ENCODE measurements around the gene C6orf47.

DNA sequence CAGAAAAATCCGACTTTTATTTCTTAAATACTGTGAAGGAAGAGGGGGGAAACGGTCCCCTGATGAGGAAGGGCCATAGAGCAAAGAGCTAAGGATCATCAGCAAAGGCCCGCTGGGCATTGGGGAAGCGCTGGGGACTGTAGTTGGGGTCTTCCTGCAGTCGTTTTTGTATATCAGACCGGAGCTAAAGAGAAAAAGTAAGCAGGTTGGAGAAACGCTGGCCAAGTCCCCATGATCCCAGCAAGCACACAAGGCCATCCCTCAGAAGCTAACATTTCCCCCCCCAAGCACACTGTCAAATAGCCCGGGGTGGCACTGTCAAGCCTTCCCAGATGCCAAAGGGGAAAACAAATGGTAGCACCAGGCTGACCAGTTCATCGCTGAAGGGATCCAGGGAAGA is 21.5 kb downstream of the C6orf47 start:
- TF ChIP-seq, protein P1, sequence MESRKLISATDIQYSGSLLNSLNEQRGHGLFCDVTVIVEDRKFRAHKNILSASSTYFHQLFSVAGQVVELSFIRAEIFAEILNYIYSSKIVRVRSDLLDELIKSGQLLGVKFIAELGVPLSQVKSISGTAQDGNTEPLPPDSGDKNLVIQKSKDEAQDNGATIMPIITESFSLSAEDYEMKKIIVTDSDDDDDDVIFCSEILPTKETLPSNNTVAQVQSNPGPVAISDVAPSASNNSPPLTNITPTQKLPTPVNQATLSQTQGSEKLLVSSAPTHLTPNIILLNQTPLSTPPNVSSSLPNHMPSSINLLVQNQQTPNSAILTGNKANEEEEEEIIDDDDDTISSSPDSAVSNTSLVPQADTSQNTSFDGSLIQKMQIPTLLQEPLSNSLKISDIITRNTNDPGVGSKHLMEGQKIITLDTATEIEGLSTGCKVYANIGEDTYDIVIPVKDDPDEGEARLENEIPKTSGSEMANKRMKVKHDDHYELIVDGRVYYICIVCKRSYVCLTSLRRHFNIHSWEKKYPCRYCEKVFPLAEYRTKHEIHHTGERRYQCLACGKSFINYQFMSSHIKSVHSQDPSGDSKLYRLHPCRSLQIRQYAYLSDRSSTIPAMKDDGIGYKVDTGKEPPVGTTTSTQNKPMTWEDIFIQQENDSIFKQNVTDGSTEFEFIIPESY (IDR thresholded peaks at IDR 0.05): no peak
- TF ChIP-seq, protein P2, sequence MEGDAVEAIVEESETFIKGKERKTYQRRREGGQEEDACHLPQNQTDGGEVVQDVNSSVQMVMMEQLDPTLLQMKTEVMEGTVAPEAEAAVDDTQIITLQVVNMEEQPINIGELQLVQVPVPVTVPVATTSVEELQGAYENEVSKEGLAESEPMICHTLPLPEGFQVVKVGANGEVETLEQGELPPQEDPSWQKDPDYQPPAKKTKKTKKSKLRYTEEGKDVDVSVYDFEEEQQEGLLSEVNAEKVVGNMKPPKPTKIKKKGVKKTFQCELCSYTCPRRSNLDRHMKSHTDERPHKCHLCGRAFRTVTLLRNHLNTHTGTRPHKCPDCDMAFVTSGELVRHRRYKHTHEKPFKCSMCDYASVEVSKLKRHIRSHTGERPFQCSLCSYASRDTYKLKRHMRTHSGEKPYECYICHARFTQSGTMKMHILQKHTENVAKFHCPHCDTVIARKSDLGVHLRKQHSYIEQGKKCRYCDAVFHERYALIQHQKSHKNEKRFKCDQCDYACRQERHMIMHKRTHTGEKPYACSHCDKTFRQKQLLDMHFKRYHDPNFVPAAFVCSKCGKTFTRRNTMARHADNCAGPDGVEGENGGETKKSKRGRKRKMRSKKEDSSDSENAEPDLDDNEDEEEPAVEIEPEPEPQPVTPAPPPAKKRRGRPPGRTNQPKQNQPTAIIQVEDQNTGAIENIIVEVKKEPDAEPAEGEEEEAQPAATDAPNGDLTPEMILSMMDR (IDR thresholded peaks at IDR 0.05; ENCODE audit: low read depth, low read length, missing input control): no peak
- TF ChIP-seq YY1 (IDR thresholded peaks at IDR 0.05): no peak
- TF ChIP-seq SP1 (IDR thresholded peaks at IDR 0.05): no peak
- no peak for TF ChIP-seq JUND (IDR thresholded peaks at IDR 0.05)
- no peak for TF ChIP-seq NR2F2 (IDR thresholded peaks at IDR 0.05)

Data from liver (tissue), 3 donors.